ENCODE measurements around the gene FAIM2. TPM values are rescaled to one million over a fixed set of nuclear protein-coding genes. Genes with fewer than 3 reads are reported as not detected.
A peak's percentile ranks its signal among the peaks of the same experiment; 100 is the strongest.
"Not testable (repeated sequence)": the region's sequence is repeated elsewhere in the genome, so short reads cannot be mapped to it uniquely, and the experiment has no call there.

Gene FAIM2
- total RNA-seq, 4 donors from 2014 or later = 0.38 to 0.65 (median 0.56) TPM; not detected in 1

DNA sequence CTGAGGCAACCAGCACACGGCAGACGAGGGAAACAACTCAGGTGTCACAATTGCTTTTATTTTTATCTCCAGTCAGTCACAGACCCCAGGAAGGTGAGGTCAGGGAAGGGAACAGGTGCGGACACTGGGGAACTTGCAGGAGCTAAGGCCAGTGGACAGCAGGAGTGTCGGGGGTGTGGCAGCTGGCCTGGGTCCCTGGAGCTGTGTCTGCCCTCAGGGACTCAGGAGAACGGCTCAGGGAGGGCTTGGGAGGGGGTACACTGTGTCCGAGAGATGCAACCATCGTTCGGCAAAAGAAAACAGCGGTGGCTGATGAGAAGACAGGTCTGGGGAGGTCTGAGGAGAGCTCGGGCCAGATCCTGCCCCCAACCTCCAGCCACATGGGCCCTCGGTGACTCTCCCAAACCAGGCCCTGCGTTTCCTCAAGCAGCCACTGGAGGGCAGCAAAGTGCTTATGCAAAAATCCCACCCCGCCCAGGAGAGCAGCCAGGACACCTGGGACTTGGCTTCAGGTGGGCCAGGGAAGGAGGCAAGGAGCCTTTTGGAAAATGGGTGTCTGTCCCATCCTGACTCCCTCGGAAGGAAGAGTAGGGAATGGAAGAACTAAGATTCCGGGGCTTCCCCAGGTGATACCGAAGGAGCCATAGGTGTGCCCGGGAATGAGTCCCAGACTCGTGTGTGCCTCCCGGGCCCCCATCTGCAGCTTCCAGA, 36.7 kb downstream of the FAIM2 start:
- Histone ChIP-seq H3K4me3 (no peak overlapping the region), H3K9me3 (no peaks in the 10 kb centered on the region), H3K27ac (no peak overlapping the region), H3K4me1 (peaks cover 32% of the 10 kb centered on the region), H3K36me3 (no peaks in the 10 kb centered on the region), H3K27me3 (no peaks in the 10 kb centered on the region)
- peak; percentile 84 to 89 for DNase-seq (ENCODE audit: low spot score in 2 of 2)
- 28% methylated on average over 17 of the region's 19 CpGs for WGBS
- TF ChIP-seq POLR2AphosphoS5 (IDR thresholded peaks at IDR 0.05) (no peak), EP300 (IDR thresholded peaks at IDR 0.05) (no peak), POLR2A (IDR thresholded peaks at IDR 0.05) (no peak)
- TF ChIP-seq, protein P1, sequence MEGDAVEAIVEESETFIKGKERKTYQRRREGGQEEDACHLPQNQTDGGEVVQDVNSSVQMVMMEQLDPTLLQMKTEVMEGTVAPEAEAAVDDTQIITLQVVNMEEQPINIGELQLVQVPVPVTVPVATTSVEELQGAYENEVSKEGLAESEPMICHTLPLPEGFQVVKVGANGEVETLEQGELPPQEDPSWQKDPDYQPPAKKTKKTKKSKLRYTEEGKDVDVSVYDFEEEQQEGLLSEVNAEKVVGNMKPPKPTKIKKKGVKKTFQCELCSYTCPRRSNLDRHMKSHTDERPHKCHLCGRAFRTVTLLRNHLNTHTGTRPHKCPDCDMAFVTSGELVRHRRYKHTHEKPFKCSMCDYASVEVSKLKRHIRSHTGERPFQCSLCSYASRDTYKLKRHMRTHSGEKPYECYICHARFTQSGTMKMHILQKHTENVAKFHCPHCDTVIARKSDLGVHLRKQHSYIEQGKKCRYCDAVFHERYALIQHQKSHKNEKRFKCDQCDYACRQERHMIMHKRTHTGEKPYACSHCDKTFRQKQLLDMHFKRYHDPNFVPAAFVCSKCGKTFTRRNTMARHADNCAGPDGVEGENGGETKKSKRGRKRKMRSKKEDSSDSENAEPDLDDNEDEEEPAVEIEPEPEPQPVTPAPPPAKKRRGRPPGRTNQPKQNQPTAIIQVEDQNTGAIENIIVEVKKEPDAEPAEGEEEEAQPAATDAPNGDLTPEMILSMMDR (IDR thresholded peaks at IDR 0.05) = peak; percentile 92 to 96

DNA sequence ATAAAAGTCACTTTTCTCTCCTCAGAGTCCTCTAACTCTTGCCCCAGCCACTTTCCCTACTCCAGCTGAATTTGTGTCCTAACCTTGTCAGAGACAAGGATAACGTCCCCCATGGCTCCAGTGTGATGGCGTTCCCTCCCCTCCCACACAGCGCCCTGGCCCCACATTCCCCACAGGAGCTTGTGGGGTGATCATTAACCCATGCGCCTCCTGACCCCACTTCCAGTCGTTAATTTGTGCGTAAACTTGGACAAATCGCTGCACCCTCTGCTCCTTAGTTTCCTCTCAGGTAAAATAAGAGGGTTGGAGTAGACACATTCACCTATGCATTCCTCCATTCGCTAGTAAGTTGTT, 37.9 kb downstream of the FAIM2 start:
- no peak for DNase-seq (ENCODE audit: low spot score in 2 of 2)

DNA sequence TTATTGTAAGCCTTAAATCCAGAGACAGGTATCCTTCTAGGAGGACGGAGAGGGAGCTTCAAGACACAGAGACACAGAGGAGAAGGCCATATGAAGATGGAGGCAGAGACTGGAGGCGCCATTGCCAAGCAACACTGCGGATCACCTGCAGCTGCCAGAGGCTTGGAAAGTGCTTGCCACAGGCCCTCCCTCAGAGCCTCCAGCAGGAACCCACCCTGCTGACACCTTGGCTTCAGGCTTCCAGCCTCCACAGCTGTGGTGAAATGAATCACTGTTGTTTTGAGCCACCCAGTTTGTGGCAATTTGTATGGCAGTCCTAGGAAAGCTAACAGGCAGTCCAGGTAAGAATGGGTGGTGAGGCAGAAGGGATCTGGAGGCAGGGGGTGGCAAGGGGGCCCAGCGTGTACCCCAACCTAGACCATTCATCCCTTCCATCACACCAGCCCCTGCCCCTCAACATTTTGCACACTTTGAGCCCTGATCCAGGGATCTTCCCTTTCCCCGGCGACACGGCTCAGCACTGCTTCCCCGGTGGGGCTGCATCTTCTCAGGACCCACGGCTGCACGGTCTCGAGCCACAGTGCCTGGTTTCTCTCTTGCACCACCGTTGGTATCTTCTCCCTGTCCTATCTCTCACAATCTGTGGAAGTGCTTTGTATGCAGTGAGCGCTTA, 38.5 kb downstream of the FAIM2 start:
- TF ChIP-seq POLR2AphosphoS5 (IDR thresholded peaks at IDR 0.05) (no peak), EP300 (IDR thresholded peaks at IDR 0.05) (no peak), POLR2A (IDR thresholded peaks at IDR 0.05) (no peak)
- TF ChIP-seq, protein P1 (IDR thresholded peaks at IDR 0.05) = no peak
- no peak for DNase-seq (ENCODE audit: low spot score in 2 of 2)
- WGBS = 90% methylated on average over 13 of the region's 13 CpGs
- Histone ChIP-seq H3K27me3 (no peaks in the 10 kb centered on the region), H3K27ac (no peak overlapping the region), H3K4me1 (peaks cover 32% of the 10 kb centered on the region), H3K9me3 (no peaks in the 10 kb centered on the region), H3K36me3 (no peaks in the 10 kb centered on the region), H3K4me3 (no peak overlapping the region)

More for the DNA sequence above, 37.9 kb downstream of the FAIM2 start:
- no peaks in the 10 kb centered on the region for H3K36me3 ChIP-seq
- no peak overlapping the region for H3K4me3 ChIP-seq
- TF ChIP-seq POLR2A (IDR thresholded peaks at IDR 0.05) (no peak), EP300 (IDR thresholded peaks at IDR 0.05) (no peak), POLR2AphosphoS5 (IDR thresholded peaks at IDR 0.05) (no peak)
- TF ChIP-seq, protein P1 (IDR thresholded peaks at IDR 0.05) = no peak
- no peaks in the 10 kb centered on the region for H3K27me3 ChIP-seq
- WGBS = 84% methylated on average over 8 of the region's 8 CpGs
- no peaks in the 10 kb centered on the region for H3K9me3 ChIP-seq
- peaks cover 32% of the 10 kb centered on the region for H3K4me1 ChIP-seq
- H3K27ac ChIP-seq = no peak overlapping the region

DNA sequence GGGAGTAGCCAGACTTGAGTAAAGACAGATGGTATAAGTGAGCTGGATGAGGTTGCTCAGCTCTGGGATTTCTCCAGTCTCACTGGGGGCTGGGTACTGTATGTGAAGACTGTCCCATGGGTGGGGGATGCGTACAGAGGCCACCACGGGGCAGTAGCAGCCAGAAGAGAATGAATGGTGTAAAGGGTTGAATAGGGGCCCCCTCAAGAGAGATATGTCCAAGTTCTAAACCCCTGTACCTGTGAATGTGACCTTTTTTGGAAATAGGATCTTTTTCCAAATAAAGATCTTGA, 39.0 kb downstream of the FAIM2 start:
- Histone ChIP-seq H3K9me3 (no peaks in the 10 kb centered on the region), H3K36me3 (no peaks in the 10 kb centered on the region), H3K4me3 (no peak overlapping the region), H3K27ac (no peak overlapping the region), H3K27me3 (no peaks in the 10 kb centered on the region), H3K4me1 (peaks cover 30% of the 10 kb centered on the region)
- WGBS = 57% methylated on average over 2 of the region's 2 CpGs
- TF ChIP-seq POLR2A (IDR thresholded peaks at IDR 0.05) = no peak
- no peak for DNase-seq (ENCODE audit: low spot score in 2 of 2)

DNA sequence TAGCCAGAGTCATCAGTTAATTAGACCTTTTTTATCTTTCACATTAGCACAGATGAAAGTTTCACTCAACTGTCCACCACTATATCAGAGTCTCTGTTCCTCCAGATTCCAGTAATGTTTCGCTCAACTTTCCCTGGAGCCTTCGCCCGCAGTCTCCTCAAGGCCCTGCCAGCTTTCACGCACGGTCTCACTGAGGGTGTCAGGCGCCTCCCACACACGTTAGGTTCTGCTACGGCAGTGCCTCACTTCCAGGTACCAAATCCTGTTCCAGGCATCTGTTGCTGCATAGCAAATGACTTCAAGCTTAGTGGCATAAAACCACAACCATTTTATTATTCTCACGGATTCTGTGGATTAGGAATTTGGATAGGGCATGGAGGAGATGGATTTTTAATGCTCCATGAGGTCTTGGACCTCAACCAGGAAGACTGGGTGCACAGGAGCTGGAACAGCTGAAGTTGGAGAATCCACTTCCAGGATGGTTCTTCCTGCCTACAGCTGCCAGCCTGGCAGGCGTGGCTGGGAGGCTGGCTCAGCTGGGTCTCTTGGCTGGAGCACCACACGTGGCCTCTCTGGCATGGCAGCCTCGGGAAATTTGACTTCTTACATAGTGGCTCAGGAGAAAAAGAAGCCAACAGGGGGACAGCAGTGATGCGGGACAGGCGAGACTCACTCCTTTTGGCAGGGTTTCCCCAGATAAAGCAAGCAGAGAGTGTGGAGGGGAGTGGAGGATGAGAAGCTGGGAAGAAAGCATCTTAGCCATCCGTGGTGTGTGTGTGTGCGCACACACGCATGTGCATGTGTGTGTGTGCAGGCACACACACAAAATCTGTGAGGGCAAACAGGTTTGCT, 39.5 kb downstream of the FAIM2 start:
- no peaks in the 10 kb centered on the region for H3K36me3 ChIP-seq
- no peak overlapping the region for H3K4me3 ChIP-seq
- no peak overlapping the region for H3K27ac ChIP-seq
- TF ChIP-seq, protein P1 (IDR thresholded peaks at IDR 0.05) = no peak
- no peak for TF ChIP-seq POLR2AphosphoS5 (IDR thresholded peaks at IDR 0.05)
- TF ChIP-seq POLR2A (IDR thresholded peaks at IDR 0.05) = no peak
- TF ChIP-seq EP300 (IDR thresholded peaks at IDR 0.05) = no peak
- H3K4me1 ChIP-seq = peaks cover 25% of the 10 kb centered on the region
- no peaks in the 10 kb centered on the region for H3K27me3 ChIP-seq
- 53% methylated on average over 17 of the region's 17 CpGs for WGBS
- no peak for DNase-seq (ENCODE audit: low spot score in 2 of 2)
- no peaks in the 10 kb centered on the region for H3K9me3 ChIP-seq

DNA sequence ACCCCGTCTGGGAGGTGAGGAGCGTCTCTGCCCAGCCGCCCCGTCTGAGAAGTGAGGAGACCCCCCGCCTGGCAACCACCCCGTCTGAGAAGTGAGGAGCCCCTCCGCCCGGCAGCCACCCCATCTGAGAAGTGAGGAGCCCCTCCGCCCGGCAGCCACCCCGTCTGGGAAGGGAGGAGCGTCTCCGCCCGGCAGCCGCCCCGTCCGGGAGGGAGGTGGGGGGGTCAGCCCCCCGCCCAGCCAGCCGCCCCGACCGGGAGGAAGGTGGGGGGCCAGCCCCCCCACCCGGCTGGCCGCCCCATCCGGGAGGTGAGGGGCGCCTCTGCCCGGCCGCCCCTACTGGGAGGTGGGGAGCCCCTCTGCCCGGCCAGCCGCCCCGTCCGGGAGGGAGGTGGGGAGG, 42.8 kb downstream of the FAIM2 start:
- not testable (repeated sequence) for H3K27ac ChIP-seq; H3K4me1 ChIP-seq; H3K4me3 ChIP-seq; H3K36me3 ChIP-seq; H3K9me3 ChIP-seq; DNase-seq (ENCODE audit: low spot score in 2 of 2); H3K27me3 ChIP-seq
- no CpG with 5 or more reads among the region's 31 CpGs for WGBS

DNA sequence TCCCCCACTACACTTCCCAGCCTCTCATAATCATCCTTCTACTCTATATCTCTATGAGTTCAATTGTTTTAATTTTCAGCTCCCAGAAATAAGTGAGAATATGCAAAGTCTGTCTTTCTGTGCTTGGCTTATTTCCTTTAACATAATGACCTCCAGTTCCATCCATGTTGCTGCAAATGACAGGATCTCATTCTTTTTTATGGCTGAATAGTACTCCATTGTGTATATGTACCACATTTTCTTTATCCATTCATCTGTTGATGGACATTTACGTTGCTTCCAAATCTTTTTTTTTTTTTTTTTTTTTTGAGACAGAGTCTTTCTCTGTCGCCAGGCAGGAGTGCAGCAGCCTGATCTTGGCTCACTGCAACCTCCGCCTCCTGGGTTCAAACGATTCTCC, 47.8 kb downstream of the FAIM2 start:
- H3K27me3 ChIP-seq; DNase-seq (ENCODE audit: low spot score in 2 of 2); H3K9me3 ChIP-seq; H3K36me3 ChIP-seq; H3K27ac ChIP-seq; H3K4me3 ChIP-seq; H3K4me1 ChIP-seq: not testable (repeated sequence)
- 88% methylated on average over 4 of the region's 4 CpGs for WGBS
